AG04450 (cell line): ENCODE measurements around the gene KASH5. TPM values are rescaled to one million over a fixed set of nuclear protein-coding genes. Genes with fewer than 3 reads are reported as not detected.
A peak's percentile ranks its signal among the peaks of the same experiment; 100 is the strongest.

Experiments used
- CTCF ChIA-PET: fragments of 300-600, 350-600 bp; formaldehyde crosslinking; extraction: SDS; loops from one replicate; lab custom pipeline; 2022; ENCODE audit warnings: antibody characterized with exemption, inconsistent platforms; lab: Charles Lee
- POLR2A ChIA-PET: fragments of 350-600 bp; formaldehyde crosslinking; extraction: SDS; loops from one replicate; lab custom pipeline; 2021; ENCODE audit warnings: antibody characterized with exemption, inconsistent platforms; lab: Yijun Ruan, JAX
- DNase-seq: peaks from one replicate; pipeline ENCODE4 v3.0.0-alpha.2; 2011; ENCODE audit warnings: low read depth, low spot score
- H3K27ac ChIP-seq: one replicate; pipeline ENCODE4 v1.5.1; 2012; ENCODE audit warnings: low read depth, low read length, control low read depth
- H3K27me3 ChIP-seq: one replicate; pipeline ENCODE4 v1.6.0; 2012; ENCODE audit warnings: low read length; ENCODE audit not compliant: control insufficient read depth, insufficient read depth
- H3K4me3 ChIP-seq: 2 replicates; pipeline ENCODE4 v1.5.1; 2011; ENCODE audit warnings: mild to moderate bottlenecking, low read depth, low read length, control low read depth
- H3K9me3 ChIP-seq: 2 replicates; pipeline ENCODE4 v1.5.1; 2012; ENCODE audit warnings: low read length; ENCODE audit not compliant: control insufficient read depth, insufficient read depth
- polyA plus RNA-seq: library from polyadenylated mRNA; depleted of rRNA; stranded (reverse); fragments of >200 nt; gene quantifications from 2 replicates; pipeline ENCODE4 v1.2.3, GENCODE V29; 2011
- TF ChIP-seq, protein P1 (sequence below): IDR thresholded peaks from 2 replicates; pipeline ENCODE4 v1.5.1; 2011; ENCODE audit warnings: low read depth, low read length, control low read depth, inconsistent platforms

KASH5 gene
- polyA plus RNA-seq, 1 experiment, result not detected

GRCh38 chr19:49347191-49347590 is 40.9 kb upstream of the KASH5 start:
- CTCF ChIA-PET, result no interaction called here
- POLR2A ChIA-PET, result interaction anchor here (1.0 kb wide), 1 partner anchor 110 kb away, joined by 5 read pairs; no protein-coding TSS in a partner anchor
- no peak overlapping the region for H3K27ac ChIP-seq
- no peaks in the 10 kb centered on the region; the same call in 1 of the 2 replicates for H3K9me3 ChIP-seq
- DNase-seq, result no peak
- no peaks in the 10 kb centered on the region for H3K27me3 ChIP-seq
- TF ChIP-seq, protein P1, sequence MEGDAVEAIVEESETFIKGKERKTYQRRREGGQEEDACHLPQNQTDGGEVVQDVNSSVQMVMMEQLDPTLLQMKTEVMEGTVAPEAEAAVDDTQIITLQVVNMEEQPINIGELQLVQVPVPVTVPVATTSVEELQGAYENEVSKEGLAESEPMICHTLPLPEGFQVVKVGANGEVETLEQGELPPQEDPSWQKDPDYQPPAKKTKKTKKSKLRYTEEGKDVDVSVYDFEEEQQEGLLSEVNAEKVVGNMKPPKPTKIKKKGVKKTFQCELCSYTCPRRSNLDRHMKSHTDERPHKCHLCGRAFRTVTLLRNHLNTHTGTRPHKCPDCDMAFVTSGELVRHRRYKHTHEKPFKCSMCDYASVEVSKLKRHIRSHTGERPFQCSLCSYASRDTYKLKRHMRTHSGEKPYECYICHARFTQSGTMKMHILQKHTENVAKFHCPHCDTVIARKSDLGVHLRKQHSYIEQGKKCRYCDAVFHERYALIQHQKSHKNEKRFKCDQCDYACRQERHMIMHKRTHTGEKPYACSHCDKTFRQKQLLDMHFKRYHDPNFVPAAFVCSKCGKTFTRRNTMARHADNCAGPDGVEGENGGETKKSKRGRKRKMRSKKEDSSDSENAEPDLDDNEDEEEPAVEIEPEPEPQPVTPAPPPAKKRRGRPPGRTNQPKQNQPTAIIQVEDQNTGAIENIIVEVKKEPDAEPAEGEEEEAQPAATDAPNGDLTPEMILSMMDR, result no peak
- no peak overlapping the region for H3K4me3 ChIP-seq

DNA sequence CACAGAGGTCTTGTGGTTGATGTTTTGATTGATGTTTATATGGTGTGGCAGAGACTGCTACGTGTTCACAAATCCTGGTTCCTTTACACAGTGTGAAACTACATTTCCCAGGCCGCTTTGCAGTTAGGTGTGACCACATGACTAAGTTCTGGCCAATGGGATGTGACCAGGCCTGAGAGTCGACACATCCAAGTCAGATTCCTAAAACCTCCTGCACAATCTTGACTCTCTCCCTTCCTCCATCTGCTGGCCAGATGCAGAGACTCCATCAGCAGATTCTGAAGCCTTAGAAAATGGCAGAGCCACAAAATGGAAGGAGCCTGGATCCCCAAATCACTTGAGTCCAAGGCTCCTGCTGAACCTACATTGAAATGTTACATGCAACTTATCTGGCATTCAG is 40.2 kb upstream of the KASH5 start:
- TF ChIP-seq, protein P1, result peak; percentile 35
- ChIA-PET CTCF (no interaction called here), POLR2A (interaction anchor here (1.0 kb wide), 1 partner anchor 109 kb away, joined by 5 read pairs; no protein-coding TSS in a partner anchor)
- no peaks in the 10 kb centered on the region for H3K9me3 ChIP-seq
- DNase-seq, result no peak
- no peaks in the 10 kb centered on the region for H3K27me3 ChIP-seq
- H3K27ac ChIP-seq, result no peak overlapping the region
- no peak overlapping the region for H3K4me3 ChIP-seq

- no peak for DNase-seq
- TF ChIP-seq, protein P1, result no peak
- Histone ChIP-seq H3K4me3 (no peak overlapping the region), H3K27ac (no peak overlapping the region), H3K27me3 (no peaks in the 10 kb centered on the region), H3K9me3 (no peaks in the 10 kb centered on the region)
- ChIA-PET POLR2A (interaction anchor here (0.5 kb wide), 1 partner anchor 13 kb away, joined by 4 read pairs; the partner anchor contains the start of gene CD37), CTCF (no interaction called here)
Measured at GRCh38 chr19:49348305-49349189, 39.5 kb upstream of the KASH5 start.

DNA sequence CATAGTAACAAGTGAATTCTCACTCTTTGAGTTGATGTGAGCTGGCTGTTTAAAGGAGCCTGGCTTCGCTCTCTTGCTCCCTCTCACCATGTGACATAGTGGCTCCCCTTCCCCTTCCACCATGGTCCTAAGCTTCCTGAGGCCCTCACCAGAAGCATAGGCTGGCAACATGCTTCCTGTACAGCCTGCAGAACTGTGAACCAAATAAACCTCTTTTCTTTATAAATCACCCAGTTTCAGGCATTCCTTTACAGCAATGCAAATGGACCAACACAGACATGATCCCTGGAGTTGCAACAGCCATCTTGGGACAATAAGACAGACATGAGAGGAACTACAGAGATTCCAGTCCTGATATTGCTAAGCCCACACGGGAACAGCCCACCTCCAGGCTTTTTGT is 38.5 kb upstream of the KASH5 start:
- H3K4me3 ChIP-seq, result no peak overlapping the region
- TF ChIP-seq, protein P1, result no peak
- CTCF ChIA-PET, result no interaction called here
- H3K27ac ChIP-seq, result no peak overlapping the region
- no peaks in the 10 kb centered on the region for H3K9me3 ChIP-seq
- DNase-seq, result no peak
- H3K27me3 ChIP-seq, result no peaks in the 10 kb centered on the region
- POLR2A ChIA-PET, result no interaction called here

DNA sequence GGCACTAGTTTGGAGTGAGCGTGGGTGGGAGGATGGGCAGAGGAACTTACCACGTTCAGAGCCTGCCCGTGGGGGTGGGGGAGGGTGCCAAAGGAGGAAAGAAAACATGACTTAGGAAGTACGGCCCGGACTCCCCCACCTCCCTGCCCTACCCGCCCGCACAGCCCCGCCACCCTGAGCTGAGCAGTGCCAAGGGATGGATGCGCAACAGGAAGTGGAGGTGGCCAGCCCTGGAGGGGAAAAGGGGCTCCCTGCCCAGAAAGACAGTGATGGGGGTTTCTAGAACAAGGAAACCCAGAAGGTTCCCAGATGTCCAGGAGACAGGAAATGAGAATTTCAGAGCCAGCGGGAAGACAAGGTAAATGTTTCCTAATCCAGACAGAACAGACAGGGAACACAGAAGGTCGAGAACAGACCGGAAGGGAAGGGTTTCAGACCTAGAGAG is 32.1 kb upstream of the KASH5 start:
- POLR2A ChIA-PET, result no interaction called here
- no peak for DNase-seq
- CTCF ChIA-PET, result no interaction called here
- no peaks in the 10 kb centered on the region; the same call in 1 of the 2 replicates for H3K9me3 ChIP-seq
- TF ChIP-seq, protein P1, result no peak
- H3K27me3 ChIP-seq, result no peaks in the 10 kb centered on the region
- H3K4me3 ChIP-seq, result no peak overlapping the region
- H3K27ac ChIP-seq, result no peak overlapping the region
